HCT116 (cell line): ENCODE results near the gene STKLD1. TPM values are rescaled to one million over a fixed set of nuclear protein-coding genes. Genes with fewer than 3 reads are reported as not detected.

ENCODE experiments used
- ATAC-seq: fragments of 200-7000 bp; cut with Tn5 transposase; 2 replicates; pipeline ENCODE4 v1.9.1; 2020; ENCODE audit warnings: mild to moderate bottlenecking, moderate library complexity
- BruUV-seq: library from RNA; stranded (reverse); fragments of 400-500 nt; replicated peaks from 2 replicates; lab custom pipeline; 2021; lab: Mats Ljungman, UMichigan
- CTCF ChIA-PET: fragments of 300-600 bp; sonication (Branson Sonifier 250); formaldehyde crosslinking; loops from one replicate; lab custom pipeline; 2021; ENCODE audit warnings: antibody characterized with exemption; lab: Charles Lee
- POLR2A ChIA-PET: fragments of 300-600, 350-600 bp; sonication (Branson Sonifier 250); formaldehyde crosslinking; loops from one replicate; lab custom pipeline; 2021; ENCODE audit warnings: antibody characterized with exemption; lab: Charles Lee
- RAD21 ChIA-PET, 2 experiments: fragments of 300-600 bp; sonication (Branson Sonifier 250); formaldehyde crosslinking; loops; one replicate each; lab custom pipeline; 2023; ENCODE audit warnings: low total read pairs in 2 of 2; ENCODE audit not compliant: uncharacterized antibody in 2 of 2, unreplicated experiment in 2 of 2, low non-redundant PET in 1 of 2; lab: Charles Lee
- DNase-seq: peaks from one replicate; pipeline ENCODE4 v3.0.0-alpha.2; 2010; ENCODE audit warnings: low read depth, low spot score
- H2AFZ ChIP-seq: fragments of 200-600 bp; shearing (Covaris generic), sonication (generic); 2 replicates; pipeline ENCODE4 v1.6.1; 2017; ENCODE audit warnings: low read depth, mixed run types, mixed read lengths, antibody characterized with exemption, low read length; ENCODE audit not compliant: poor library complexity, severe bottlenecking
- H3K27ac ChIP-seq: 2 replicates; pipeline ENCODE4 v1.5.1; 2012; ENCODE audit warnings: low read depth, low read length
- H3K27me3 ChIP-seq: fragments of 200-600 bp; sonication (generic); 2 replicates; pipeline ENCODE4 v1.6.1; 2016; ENCODE audit warnings: mixed run types, low read length, mixed read lengths; ENCODE audit not compliant: insufficient read depth
- H3K36me3 ChIP-seq, 2 experiments: fragments of 200-500 bp in 1 of 2; fragments of 200-600 bp in 1 of 2; sonication (Bioruptor generic) in 1 of 2; sonication (generic) in 1 of 2; 2 replicates each; pipeline versions ENCODE4 v1.5.1 to v1.6.1; 2014 to 2016; ENCODE audit warnings: low read length in 2 of 2, inconsistent platforms in 1 of 2, mixed read lengths in 1 of 2, mixed run types in 1 of 2; ENCODE audit not compliant: insufficient read depth in 2 of 2, control insufficient read depth in 1 of 2
- H3K4me1 ChIP-seq, 2 experiments: fragments of 200-600 bp in 1 of 2; sonication (generic) in 1 of 2; 2 replicates each; pipeline versions ENCODE4 v1.5.1 to v1.6.1; 2012 to 2017; ENCODE audit warnings: low read length in 2 of 2, inconsistent platforms in 1 of 2, mild to moderate bottlenecking in 1 of 2, mixed read lengths in 1 of 2, mixed run types in 1 of 2, moderate library complexity in 1 of 2; ENCODE audit not compliant: insufficient read depth in 2 of 2, control insufficient read depth in 1 of 2
- H3K4me2 ChIP-seq: fragments of 200-600 bp; sonication (generic); 2 replicates; pipeline ENCODE4 v1.6.1; 2017; ENCODE audit warnings: mixed run types, low read length, mixed read lengths
- H3K4me3 ChIP-seq, 2 experiments: fragments of 200-600 bp in 1 of 2; sonication (generic) in 1 of 2; replicated peaks in 1 of 2; 2 replicates each; pipeline ENCODE4 v1.5.1; 2011 to 2016; ENCODE audit warnings: low read length in 2 of 2, control low read depth in 1 of 2, low read depth in 1 of 2, mild to moderate bottlenecking in 1 of 2, mixed read lengths in 1 of 2, mixed run types in 1 of 2
- H3K79me2 ChIP-seq: fragments of 200-600 bp; sonication (generic); 2 replicates; pipeline ENCODE4 v1.6.1; 2017; ENCODE audit warnings: mild to moderate bottlenecking, mixed run types, low read length, moderate library complexity, mixed read lengths; ENCODE audit not compliant: insufficient read depth
- H3K9ac ChIP-seq: fragments of 200-600 bp; sonication (generic); 2 replicates; pipeline ENCODE4 v1.6.1; 2016; ENCODE audit warnings: low read length, mixed read lengths
- H3K9me2 ChIP-seq: fragments of 200-600 bp; sonication (generic), shearing (Covaris generic); 2 replicates; pipeline ENCODE4 v1.6.1; 2017; ENCODE audit warnings: mixed run types, mild to moderate bottlenecking, moderate library complexity; ENCODE audit not compliant: insufficient read depth
- H3K9me3 ChIP-seq, 2 experiments: fragments of 200-500 bp in 1 of 2; fragments of 200-600 bp in 1 of 2; sonication (Bioruptor generic) in 1 of 2; sonication (generic) in 1 of 2; 2 replicates each; pipeline ENCODE4 v1.6.1; 2014 to 2017; ENCODE audit warnings: low read length in 2 of 2, mixed read lengths in 2 of 2, inconsistent platforms in 1 of 2, low read depth in 1 of 2, mild to moderate bottlenecking in 1 of 2, mixed run types in 1 of 2, moderate library complexity in 1 of 2; ENCODE audit not compliant: control insufficient read depth in 1 of 2, insufficient read depth in 1 of 2
- H4K20me1 ChIP-seq: fragments of 200-600 bp; sonication (generic), shearing (Covaris generic); 2 replicates; pipeline ENCODE4 v1.6.1; 2017; ENCODE audit warnings: mixed run types, mild to moderate bottlenecking, moderate library complexity; ENCODE audit not compliant: insufficient read depth
- EGR1 ChIP-seq: IDR thresholded peaks from 2 replicates; pipeline ENCODE4 v1.6.1; 2012; ENCODE audit warnings: low read depth
- ELF1 ChIP-seq: IDR thresholded peaks from 2 replicates; pipeline ENCODE4 v1.6.1; 2012; ENCODE audit warnings: low read depth, borderline replicate concordance
- EZH2phosphoT487 ChIP-seq: fragments of 200-600 bp; IDR thresholded peaks from 2 replicates; pipeline ENCODE4 v1.6.1; 2018; ENCODE audit warnings: antibody characterized with exemption, borderline replicate concordance
- POLR2A ChIP-seq: IDR thresholded peaks from 2 replicates; pipeline ENCODE4 v1.7.0; 2011; ENCODE audit warnings: borderline replicate concordance; ENCODE audit not compliant: insufficient read depth, insufficient read length; ENCODE audit errors: extremely low read depth
- POLR2AphosphoS5 ChIP-seq: IDR thresholded peaks from 2 replicates; pipeline ENCODE4 v1.6.1; 2011; ENCODE audit warnings: mild to moderate bottlenecking, low read depth, low read length, moderate library complexity
- SIN3A ChIP-seq: IDR thresholded peaks from 2 replicates; pipeline ENCODE4 v1.6.1; 2012; ENCODE audit warnings: low read depth
- SP1 ChIP-seq: IDR thresholded peaks from 2 replicates; pipeline ENCODE4 v1.6.1; 2012; ENCODE audit warnings: low read depth
- SRF ChIP-seq: IDR thresholded peaks from 2 replicates; pipeline ENCODE4 v1.6.1; 2012; ENCODE audit warnings: low read depth
- TCF7L2 ChIP-seq: IDR thresholded peaks from 2 replicates; pipeline ENCODE4 v1.7.0; 2011; ENCODE audit warnings: borderline replicate concordance, inconsistent platforms; ENCODE audit not compliant: insufficient read depth, insufficient read length; ENCODE audit errors: extremely low read depth
- ZFX ChIP-seq: fragments of 450-650 bp; IDR thresholded peaks from 2 replicates; pipeline ENCODE4 v1.6.1; 2017
- ZNF274 ChIP-seq: fragments of 200-500 bp; sonication (Bioruptor generic); IDR thresholded peaks from 2 replicates; pipeline ENCODE4 v1.6.1; 2014; ENCODE audit warnings: mild to moderate bottlenecking, low read depth, low read length, inconsistent platforms
- intact Hi-C: fragments of 100-400 bp; cut with micrococcal nuclease; formaldehyde crosslinking; loops from 2 replicates; pipeline ENCODE4 v1.10.0; 2022
- total RNA-seq: library from RNA; stranded (reverse); gene quantifications from one replicate; pipeline ENCODE4 v1.2.1, GENCODE V29; 2021; ENCODE audit not compliant: unreplicated experiment
- TF ChIP-seq, protein P1 (sequence below): IDR thresholded peaks from 2 replicates; pipeline ENCODE4 v1.6.1; 2011; ENCODE audit warnings: mild to moderate bottlenecking, low read length, moderate library complexity; ENCODE audit not compliant: insufficient replicate concordance; ENCODE audit errors: extremely low read depth
- TF ChIP-seq, protein P2 (sequence below): IDR thresholded peaks from 2 replicates; pipeline ENCODE4 v1.6.1; 2012

Gene STKLD1
- total RNA-seq, 1 experiment from 2014 or later = 0.37 TPM

GRCh38 chr9:133370685-133371084, 5.5 kb upstream of the STKLD1 start (continued):
- TF ChIP-seq, protein P1, sequence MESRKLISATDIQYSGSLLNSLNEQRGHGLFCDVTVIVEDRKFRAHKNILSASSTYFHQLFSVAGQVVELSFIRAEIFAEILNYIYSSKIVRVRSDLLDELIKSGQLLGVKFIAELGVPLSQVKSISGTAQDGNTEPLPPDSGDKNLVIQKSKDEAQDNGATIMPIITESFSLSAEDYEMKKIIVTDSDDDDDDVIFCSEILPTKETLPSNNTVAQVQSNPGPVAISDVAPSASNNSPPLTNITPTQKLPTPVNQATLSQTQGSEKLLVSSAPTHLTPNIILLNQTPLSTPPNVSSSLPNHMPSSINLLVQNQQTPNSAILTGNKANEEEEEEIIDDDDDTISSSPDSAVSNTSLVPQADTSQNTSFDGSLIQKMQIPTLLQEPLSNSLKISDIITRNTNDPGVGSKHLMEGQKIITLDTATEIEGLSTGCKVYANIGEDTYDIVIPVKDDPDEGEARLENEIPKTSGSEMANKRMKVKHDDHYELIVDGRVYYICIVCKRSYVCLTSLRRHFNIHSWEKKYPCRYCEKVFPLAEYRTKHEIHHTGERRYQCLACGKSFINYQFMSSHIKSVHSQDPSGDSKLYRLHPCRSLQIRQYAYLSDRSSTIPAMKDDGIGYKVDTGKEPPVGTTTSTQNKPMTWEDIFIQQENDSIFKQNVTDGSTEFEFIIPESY = no peak
- TF ChIP-seq SIN3A (no peak), SRF (no peak), POLR2A (no peak), EGR1 (no peak), TCF7L2 (no peak)
- TF ChIP-seq, all 23 proteins: peak for 0

DNA sequence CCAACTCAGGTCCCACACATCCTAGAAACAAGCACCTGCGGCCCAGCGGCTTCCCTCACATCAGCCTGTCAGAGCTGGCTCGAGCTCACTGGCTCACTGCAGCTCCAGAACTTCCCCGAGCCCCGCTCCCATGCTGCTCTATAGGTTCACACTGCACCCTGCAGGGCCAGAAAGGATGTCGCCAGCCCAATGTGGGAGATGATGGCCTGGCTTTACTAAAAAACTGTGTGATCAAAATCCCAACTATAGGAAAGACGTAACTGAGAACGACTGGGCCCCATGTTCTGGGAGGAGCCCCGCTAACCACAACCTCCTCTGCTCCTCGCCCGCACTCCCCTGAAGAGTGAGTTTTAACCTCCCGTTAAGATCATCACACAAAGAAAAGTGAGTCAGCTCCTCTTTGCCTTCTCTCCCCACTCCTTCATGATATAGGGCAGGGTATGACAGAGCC, 4.9 kb upstream of the STKLD1 start:
- TF ChIP-seq EZH2phosphoT487 (no peak), SRF (no peak), SP1 (no peak), ZNF274 (no peak), TCF7L2 (no peak), SIN3A (no peak), ELF1 (no peak), POLR2A (no peak), POLR2AphosphoS5 (no peak), ZFX (no peak)
- TF ChIP-seq, protein P2, sequence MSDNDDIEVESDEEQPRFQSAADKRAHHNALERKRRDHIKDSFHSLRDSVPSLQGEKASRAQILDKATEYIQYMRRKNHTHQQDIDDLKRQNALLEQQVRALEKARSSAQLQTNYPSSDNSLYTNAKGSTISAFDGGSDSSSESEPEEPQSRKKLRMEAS = no peak
- TF ChIP-seq, protein P1 = no peak
- intact Hi-C loops = no loop called here
- Histone ChIP-seq H3K4me1 (peaks cover 5 to 6% of the 10 kb centered on the region in 2 experiments; a peak in 3 of 4 replicates), H3K4me3 (no peak overlapping the region), H3K9me3 (no peaks in the 10 kb centered on the region), H2AFZ (no peak overlapping the region), H3K27ac (no peak overlapping the region), H4K20me1 (peaks cover 9% of the 10 kb centered on the region; the same call in 1 of the 2 replicates), H3K4me2 (no peak overlapping the region), H3K9me2 (no peaks in the 10 kb centered on the region), H3K27me3 (no peaks in the 10 kb centered on the region), H3K79me2 (peaks cover 96% of the 10 kb centered on the region), H3K36me3 (peaks cover 17 to 39% of the 10 kb centered on the region in 2 experiments; a peak in 3 of 4 replicates), H3K9ac (no peak overlapping the region)
- ATAC-seq = no peak
- ChIA-PET POLR2A (interaction anchor here (1.4 kb wide), 1 partner anchor 16 kb away, joined by 7 read pairs; the partner anchor contains the start of genes SURF1 and SURF2), RAD21 (no interaction called here), CTCF (no interaction called here)
- BruUV-seq = no TSS peak
- DNase-seq = no peak
